ENCODE measurements around the gene TMEM207.
"Not testable (repeated sequence)": the region's sequence is repeated elsewhere in the genome, so short reads cannot be mapped to it uniquely, and the experiment has no call there.

Gene TMEM207

GRCh38 chr3:190449801-190450200 is at the start of gene TMEM207:
TMEM207 (minus strand) TSS chr3:190449901; CDS start chr3:190449809, 92 bp downstream.
- no peak for DNase-seq

- no peak for DNase-seq
Measured at GRCh38 chr3:190499122-190499521, 49.4 kb upstream of the TMEM207 start.

- no peak for DNase-seq
Measured at GRCh38 chr3:190498293-190498692, 48.6 kb upstream of the TMEM207 start.

GRCh38 chr3:190497811-190498210 is 48.1 kb upstream of the TMEM207 start:
- no peak for DNase-seq

GRCh38 chr3:190496859-190497258 is 47.2 kb upstream of the TMEM207 start:
- DNase-seq = no peak

- no peak for DNase-seq
Measured at GRCh38 chr3:190495796-190496195, 46.1 kb upstream of the TMEM207 start.

GRCh38 chr3:190495354-190495753 is 45.7 kb upstream of the TMEM207 start:
- DNase-seq = no peak

- no peak for DNase-seq
Measured at GRCh38 chr3:190494907-190495306, 45.2 kb upstream of the TMEM207 start.

- DNase-seq = no peak
Measured at GRCh38 chr3:190492966-190493365, 43.3 kb upstream of the TMEM207 start.

GRCh38 chr3:190492129-190492528 is 42.4 kb upstream of the TMEM207 start:
- DNase-seq = no peak

- no peak for DNase-seq
Measured at GRCh38 chr3:190491533-190492054, 41.9 kb upstream of the TMEM207 start.

- DNase-seq = no peak
Measured at GRCh38 chr3:190486908-190487607, 37.4 kb upstream of the TMEM207 start.

GRCh38 chr3:190486533-190486864 is 36.8 kb upstream of the TMEM207 start:
- DNase-seq = no peak

- no peak for DNase-seq
Measured at GRCh38 chr3:190485830-190486532, 36.3 kb upstream of the TMEM207 start.

- no peak for DNase-seq
Measured at GRCh38 chr3:190481779-190482178, 32.1 kb upstream of the TMEM207 start.

- DNase-seq = not testable (repeated sequence)
Measured at GRCh38 chr3:190473261-190473660, 23.6 kb upstream of the TMEM207 start.

GRCh38 chr3:190467922-190468321 is 18.2 kb upstream of the TMEM207 start:
- no peak for DNase-seq

- no peak for DNase-seq
Measured at GRCh38 chr3:190458040-190458439, 8.3 kb upstream of the TMEM207 start.

- DNase-seq = no peak
Measured at GRCh38 chr3:190456770-190457169, 7.1 kb upstream of the TMEM207 start.

- DNase-seq = no peak
Measured at GRCh38 chr3:190455828-190456227, 6.1 kb upstream of the TMEM207 start.

- no peak for DNase-seq
Measured at GRCh38 chr3:190448256-190448655, 1.4 kb downstream of the TMEM207 start.

- DNase-seq = no peak
Measured at GRCh38 chr3:190446573-190447279, 3.0 kb downstream of the TMEM207 start.

- DNase-seq = no peak
Measured at GRCh38 chr3:190444576-190445145, 5.0 kb downstream of the TMEM207 start.
